ENCODE measurements around the gene CSNK2B. TPM values are rescaled to one million over a fixed set of nuclear protein-coding genes. Genes with fewer than 3 reads are reported as not detected.
A peak's percentile ranks its signal among the peaks of the same experiment; 100 is the strongest.

Gene CSNK2B
- total and polyA plus RNA-seq, 9 of the 15 experiments (the other 6 are each of a cell fraction or from before 2014, with no cell fraction given), result 120 to 1,126 (median 529) TPM

DNA sequence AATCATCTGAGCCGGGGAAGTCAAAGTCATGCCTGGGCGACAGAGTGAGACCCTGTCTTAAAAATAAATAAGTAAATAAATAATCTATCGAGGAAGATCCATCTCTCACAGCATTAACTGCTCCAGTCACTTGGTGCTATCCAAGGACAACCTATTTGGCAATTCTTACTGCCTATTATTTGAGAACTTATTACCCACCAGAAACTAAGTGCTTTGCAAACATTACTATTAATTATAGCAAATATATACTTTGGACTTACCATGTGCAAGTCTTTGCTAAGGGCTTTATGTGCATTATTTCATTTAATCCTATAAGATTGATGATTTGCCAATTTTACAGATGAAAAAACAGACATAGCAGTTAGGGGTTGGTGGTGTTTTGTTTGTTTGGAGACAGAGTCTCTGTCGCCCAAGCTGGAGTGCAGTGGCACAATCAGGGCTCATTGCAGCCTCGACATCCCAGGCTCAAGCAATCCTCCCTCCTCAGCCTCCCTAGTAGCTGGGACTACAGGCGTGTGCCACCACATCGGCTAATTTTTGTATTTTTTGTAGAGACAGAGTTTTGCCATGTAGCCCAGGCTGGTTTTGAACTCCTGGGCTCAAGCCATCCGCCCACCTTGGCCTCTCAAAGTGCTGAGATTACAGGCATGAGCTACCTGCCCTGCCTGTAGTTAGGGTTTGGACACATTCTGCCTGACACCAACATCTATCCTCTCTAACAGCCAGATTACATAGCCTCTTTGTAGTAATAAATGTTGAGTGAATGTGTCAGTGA is 11.1 kb upstream of the CSNK2B start:
- Histone ChIP-seq H3K79me2 (ENCODE audit: control insufficient read depth, insufficient read depth, low read length) (peaks cover 85% of the 10 kb centered on the region), H3K9ac (ENCODE audit: insufficient read depth in 1 of 2, low read depth in 2 of 2, low read length in 2 of 2) (no peak overlapping the region), H3K4me1 (replicated peaks in 1 of 2; ENCODE audit: control insufficient read depth in 2 of 2, insufficient read depth in 2 of 2, low read length in 2 of 2) (peaks cover 37 to 38% of the 10 kb centered on the region in 2 experiments), H3K27ac (ENCODE audit: extremely low read depth, low read depth, low read length) (no peak overlapping the region), H3K4me2 (ENCODE audit: insufficient read depth, low read length) (no peak overlapping the region), H3K9me3 (replicated peaks; ENCODE audit: control insufficient read depth, insufficient read depth, low read depth, low read length) (no peaks in the 10 kb centered on the region), H2AFZ (ENCODE audit: low read depth, low read length) (no peak overlapping the region), H3K27me3 (ENCODE audit: control insufficient read depth in 2 of 2, insufficient read depth in 2 of 2, low read length in 2 of 2) (no peaks in the 10 kb centered on the region), H4K20me1 (replicated peaks; ENCODE audit: control insufficient read depth, insufficient read depth, low read length) (peaks cover 10% of the 10 kb centered on the region), H3K36me3 (ENCODE audit: control insufficient read depth, insufficient read depth, low read length) (peaks cover 59% of the 10 kb centered on the region), H3K4me3 (no peak overlapping the region), H3K9me1 (ENCODE audit: control insufficient read depth, insufficient read depth, low read length) (no peaks in the 10 kb centered on the region)
- CTCF ChIA-PET (ENCODE audit: low intra/inter-chr PET ratio), result no interaction called here
- no peak for DNase-seq (ENCODE audit: extremely low read depth in 1 of 4, low spot score in 3 of 4)
- in situ Hi-C loops (cut with MboI), result no loop called here
- 90% methylated on average over 8 of the region's 8 CpGs for WGBS (ENCODE audit: insufficient coverage, low coverage, missing lambda C conversion rate)
- POLR2A ChIA-PET, result interaction anchor here (0.6 to 8.5 kb wide), 14 partner anchors 8 to 209 kb away, joined by 3 to 267 read pairs (median 9); partner anchors contain the start of genes C6orf47, CSNK2B, GPANK1 and LSM2
- intact Hi-C loops (cut with micrococcal nuclease), result no loop called here
- no peak for ATAC-seq
- FAIRE-seq, result no peak
- no TSS peak for BruUV-seq (replicated peaks)
- TF ChIP-seq, protein P1, sequence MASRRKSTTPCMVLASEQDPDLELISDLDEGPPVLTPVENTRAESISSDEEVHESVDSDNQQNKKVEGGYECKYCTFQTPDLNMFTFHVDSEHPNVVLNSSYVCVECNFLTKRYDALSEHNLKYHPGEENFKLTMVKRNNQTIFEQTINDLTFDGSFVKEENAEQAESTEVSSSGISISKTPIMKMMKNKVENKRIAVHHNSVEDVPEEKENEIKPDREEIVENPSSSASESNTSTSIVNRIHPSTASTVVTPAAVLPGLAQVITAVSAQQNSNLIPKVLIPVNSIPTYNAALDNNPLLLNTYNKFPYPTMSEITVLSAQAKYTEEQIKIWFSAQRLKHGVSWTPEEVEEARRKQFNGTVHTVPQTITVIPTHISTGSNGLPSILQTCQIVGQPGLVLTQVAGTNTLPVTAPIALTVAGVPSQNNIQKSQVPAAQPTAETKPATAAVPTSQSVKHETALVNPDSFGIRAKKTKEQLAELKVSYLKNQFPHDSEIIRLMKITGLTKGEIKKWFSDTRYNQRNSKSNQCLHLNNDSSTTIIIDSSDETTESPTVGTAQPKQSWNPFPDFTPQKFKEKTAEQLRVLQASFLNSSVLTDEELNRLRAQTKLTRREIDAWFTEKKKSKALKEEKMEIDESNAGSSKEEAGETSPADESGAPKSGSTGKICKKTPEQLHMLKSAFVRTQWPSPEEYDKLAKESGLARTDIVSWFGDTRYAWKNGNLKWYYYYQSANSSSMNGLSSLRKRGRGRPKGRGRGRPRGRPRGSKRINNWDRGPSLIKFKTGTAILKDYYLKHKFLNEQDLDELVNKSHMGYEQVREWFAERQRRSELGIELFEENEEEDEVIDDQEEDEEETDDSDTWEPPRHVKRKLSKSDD (conservative IDR thresholded peaks at IDR 0.05; ENCODE audit: low read length), result no peak
- 0 out of 2 replicates have a peak, but pooled peaks have one; percentile 3 for TF ChIP-seq EGR1 (conservative IDR thresholded peaks at IDR 0.05)
- TF ChIP-seq BRF1 (IDR thresholded peaks at IDR 0.05; ENCODE audit: borderline replicate concordance, extremely low read depth, insufficient read length), result no peak
- TF ChIP-seq, protein P2, sequence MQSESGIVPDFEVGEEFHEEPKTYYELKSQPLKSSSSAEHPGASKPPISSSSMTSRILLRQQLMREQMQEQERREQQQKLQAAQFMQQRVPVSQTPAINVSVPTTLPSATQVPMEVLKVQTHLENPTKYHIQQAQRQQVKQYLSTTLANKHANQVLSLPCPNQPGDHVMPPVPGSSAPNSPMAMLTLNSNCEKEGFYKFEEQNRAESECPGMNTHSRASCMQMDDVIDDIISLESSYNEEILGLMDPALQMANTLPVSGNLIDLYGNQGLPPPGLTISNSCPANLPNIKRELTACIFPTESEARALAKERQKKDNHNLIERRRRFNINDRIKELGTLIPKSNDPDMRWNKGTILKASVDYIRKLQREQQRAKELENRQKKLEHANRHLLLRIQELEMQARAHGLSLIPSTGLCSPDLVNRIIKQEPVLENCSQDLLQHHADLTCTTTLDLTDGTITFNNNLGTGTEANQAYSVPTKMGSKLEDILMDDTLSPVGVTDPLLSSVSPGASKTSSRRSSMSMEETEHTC (IDR thresholded peaks at IDR 0.05), result no peak
- no peak for TF ChIP-seq HIVEP1 (CRISPR knock-in tag; IDR thresholded peaks at IDR 0.05)
- no peak for TF ChIP-seq MAFG (tag; conservative IDR thresholded peaks at IDR 0.05)
- no peak for TF ChIP-seq SMAD3 (CRISPR knock-in tag; conservative IDR thresholded peaks at IDR 0.05)
- no peak for TF ChIP-seq SIN3B (IDR thresholded peaks at IDR 0.05; ENCODE audit: low read depth)
- no peak for TF ChIP-seq XRCC4 (IDR thresholded peaks at IDR 0.05; ENCODE audit: extremely low read depth, insufficient read depth, insufficient read length)
- TF ChIP-seq ZNF354B (CRISPR knock-in tag; IDR thresholded peaks at IDR 0.05), result no peak
- no peak for TF ChIP-seq ZFPM2 (CRISPR knock-in tag; IDR thresholded peaks at IDR 0.05)
- no peak for TF ChIP-seq HNRNPL (IDR thresholded peaks at IDR 0.05; ENCODE audit: low read depth, low read length)
- no peak for TF ChIP-seq GATA2 (CRISPR knock-in tag; IDR thresholded peaks at IDR 0.05)
- TF ChIP-seq CBX8 (IDR thresholded peaks at IDR 0.05; ENCODE audit: borderline replicate concordance, extremely low read depth, low read depth, low read length, poor library complexity, severe bottlenecking), result no peak
- 0 out of 2 replicates have a peak, but pooled peaks have one; percentile 20 for TF ChIP-seq SP1 (CRISPR knock-in tag; IDR thresholded peaks at IDR 0.05)
- TF ChIP-seq, protein P3, sequence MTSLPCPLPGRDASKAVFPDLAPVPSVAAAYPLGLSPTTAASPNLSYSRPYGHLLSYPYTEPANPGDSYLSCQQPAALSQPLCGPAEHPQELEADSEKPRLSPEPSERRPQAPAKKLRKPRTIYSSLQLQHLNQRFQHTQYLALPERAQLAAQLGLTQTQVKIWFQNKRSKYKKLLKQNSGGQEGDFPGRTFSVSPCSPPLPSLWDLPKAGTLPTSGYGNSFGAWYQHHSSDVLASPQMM (CRISPR knock-in tag; IDR thresholded peaks at IDR 0.05), result no peak
